ENCODE data around the gene PRICKLE2.

GRCh38 chr3:64164349-64164748 is 60.9 kb downstream of the PRICKLE2 start:
- TF ChIP-seq CTCF (IDR thresholded peaks at IDR 0.05) (no peak), POLR2A (IDR thresholded peaks at IDR 0.05) (no peak)
